ENCODE results near the gene FOXS1. TPM values are rescaled to one million over a fixed set of nuclear protein-coding genes. Genes with fewer than 3 reads are reported as not detected.
"Not testable (repeated sequence)": the region's sequence is repeated elsewhere in the genome, so short reads cannot be mapped to it uniquely, and the experiment has no call there.

Gene FOXS1
- total and polyA plus RNA-seq, 4 donors, result 0.89 to 8.7 (median 4.9) TPM

GRCh38 chr20:31816221-31816620, 29.2 kb downstream of the FOXS1 start:
- Histone ChIP-seq H3K4me1 (ENCODE audit: control insufficient read depth, insufficient read depth, low read length) (peaks cover 24% of the 10 kb centered on the region), H3K9me3 (ENCODE audit: control insufficient read depth, insufficient read depth, low read length) (no peaks in the 10 kb centered on the region), H3K27ac (ENCODE audit: low read depth, low read length) (no peak overlapping the region), H3K36me3 (ENCODE audit: control insufficient read depth, insufficient read depth, low read length) (no peaks in the 10 kb centered on the region), H3K4me3 (ENCODE audit: low read depth, low read length) (no peak overlapping the region), H3K27me3 (ENCODE audit: control insufficient read depth, insufficient read depth, low read length) (no peaks in the 10 kb centered on the region)
- no peak for DNase-seq (ENCODE audit: low read depth in 4 of 6, low spot score in 6 of 6)
- WGBS (ENCODE audit: insufficient coverage), result no CpG with 5 or more reads among the region's 5 CpGs

DNA sequence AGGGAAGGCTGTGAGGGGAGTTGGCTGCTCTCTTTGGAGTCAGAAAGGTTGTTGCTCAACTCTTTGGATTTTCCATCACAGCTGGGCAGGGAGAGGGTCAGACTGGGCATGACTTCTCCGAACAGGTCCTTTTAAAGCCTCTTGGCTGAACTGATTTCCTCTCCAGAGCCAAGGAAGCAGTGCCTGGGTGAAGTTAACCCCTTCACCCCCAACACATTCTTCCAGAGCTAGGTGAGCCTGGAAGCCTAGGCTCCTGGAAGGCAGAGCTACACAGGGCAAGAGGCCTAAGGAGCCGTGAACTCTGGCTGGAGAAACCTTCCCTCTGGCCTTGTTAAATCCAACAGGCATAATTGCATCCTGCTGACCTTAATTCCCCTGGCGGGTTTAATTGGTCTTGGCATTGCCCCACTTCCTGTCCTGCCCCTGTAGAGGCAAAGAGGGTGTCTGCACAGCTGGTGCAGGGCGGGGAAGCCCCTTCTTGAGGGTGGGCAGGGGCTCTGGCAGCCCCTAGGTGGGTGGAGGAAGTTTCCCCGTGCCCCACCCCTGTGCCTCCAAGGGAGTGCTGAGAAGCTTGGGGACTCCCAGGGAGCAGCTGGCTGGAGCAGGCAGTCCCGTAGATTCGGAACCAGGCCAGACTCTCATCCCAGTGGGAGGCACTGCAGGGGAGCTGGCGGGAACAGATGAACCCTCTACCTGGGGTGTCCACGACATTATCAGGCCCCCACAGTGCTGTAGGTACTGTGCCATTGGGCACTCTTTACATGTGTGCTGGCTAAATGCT, 29.8 kb downstream of the FOXS1 start:
- H3K4me3 ChIP-seq (ENCODE audit: low read depth, low read length), result no peak overlapping the region
- H3K36me3 ChIP-seq (ENCODE audit: control insufficient read depth, insufficient read depth, low read length), result no peaks in the 10 kb centered on the region
- WGBS (ENCODE audit: insufficient coverage), result 48% methylated on average over 9 of the region's 9 CpGs
- H3K27me3 ChIP-seq (ENCODE audit: control insufficient read depth, insufficient read depth, low read length), result no peaks in the 10 kb centered on the region
- H3K27ac ChIP-seq (ENCODE audit: low read depth, low read length), result no peak overlapping the region
- peaks cover 28% of the 10 kb centered on the region for H3K4me1 ChIP-seq (ENCODE audit: control insufficient read depth, insufficient read depth, low read length)
- H3K9me3 ChIP-seq (ENCODE audit: control insufficient read depth, insufficient read depth, low read length), result no peaks in the 10 kb centered on the region
- DNase-seq (ENCODE audit: low read depth in 4 of 6, low spot score in 6 of 6), result no peak

- DNase-seq (ENCODE audit: low read depth in 4 of 6, low spot score in 6 of 6); H3K27ac ChIP-seq (ENCODE audit: low read depth, low read length); H3K36me3 ChIP-seq (ENCODE audit: control insufficient read depth, insufficient read depth, low read length); H3K4me3 ChIP-seq (ENCODE audit: low read depth, low read length); H3K27me3 ChIP-seq (ENCODE audit: control insufficient read depth, insufficient read depth, low read length); H3K9me3 ChIP-seq (ENCODE audit: control insufficient read depth, insufficient read depth, low read length): not testable (repeated sequence)
- 80% methylated on average over 6 of the region's 7 CpGs for WGBS (ENCODE audit: insufficient coverage)
- H3K4me1 ChIP-seq (ENCODE audit: control insufficient read depth, insufficient read depth, low read length), result peaks cover 25% of the 10 kb centered on the region
Measured at GRCh38 chr20:31814142-31814541, 31.3 kb downstream of the FOXS1 start.

DNA sequence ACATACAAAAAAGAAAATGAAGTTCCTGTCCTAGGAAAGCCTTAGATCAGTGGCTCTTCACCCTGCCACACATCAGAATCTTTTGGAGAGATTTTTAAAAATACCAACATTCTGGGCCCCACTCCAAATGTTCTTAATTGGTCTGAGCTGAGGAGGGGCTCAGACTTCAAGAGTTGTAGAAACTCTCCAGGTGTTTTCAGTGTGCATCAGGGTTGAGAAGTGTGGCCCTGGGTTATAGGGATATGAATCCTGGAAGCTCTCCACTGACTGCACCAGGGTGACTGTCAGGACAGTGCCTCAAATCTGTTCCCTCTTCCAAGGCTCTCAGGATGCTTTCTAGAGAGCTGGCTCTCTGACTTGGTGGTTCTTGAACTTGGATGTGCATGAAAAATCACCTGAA, 31.8 kb downstream of the FOXS1 start:
- no peak overlapping the region for H3K27ac ChIP-seq (ENCODE audit: low read depth, low read length)
- H3K4me3 ChIP-seq (ENCODE audit: low read depth, low read length), result no peak overlapping the region
- H3K4me1 ChIP-seq (ENCODE audit: control insufficient read depth, insufficient read depth, low read length), result peaks cover 21% of the 10 kb centered on the region
- no peaks in the 10 kb centered on the region for H3K9me3 ChIP-seq (ENCODE audit: control insufficient read depth, insufficient read depth, low read length)
- DNase-seq (ENCODE audit: low read depth in 4 of 6, low spot score in 6 of 6), result no peak
- no peaks in the 10 kb centered on the region for H3K36me3 ChIP-seq (ENCODE audit: control insufficient read depth, insufficient read depth, low read length)
- no peaks in the 10 kb centered on the region for H3K27me3 ChIP-seq (ENCODE audit: control insufficient read depth, insufficient read depth, low read length)

GRCh38 chr20:31811796-31812728, 33.3 kb downstream of the FOXS1 start:
- Histone ChIP-seq H3K9me3 (ENCODE audit: control insufficient read depth, insufficient read depth, low read length) (no peaks in the 10 kb centered on the region), H3K4me1 (ENCODE audit: control insufficient read depth, insufficient read depth, low read length) (peaks cover 21% of the 10 kb centered on the region), H3K4me3 (ENCODE audit: low read depth, low read length) (no peak overlapping the region), H3K36me3 (ENCODE audit: control insufficient read depth, insufficient read depth, low read length) (no peaks in the 10 kb centered on the region), H3K27ac (ENCODE audit: low read depth, low read length) (no peak overlapping the region), H3K27me3 (ENCODE audit: control insufficient read depth, insufficient read depth, low read length) (no peaks in the 10 kb centered on the region)
- 80% methylated on average over 9 of the region's 15 CpGs for WGBS (ENCODE audit: insufficient coverage)
- no peak for DNase-seq (ENCODE audit: low read depth in 4 of 6, low spot score in 6 of 6)

DNA sequence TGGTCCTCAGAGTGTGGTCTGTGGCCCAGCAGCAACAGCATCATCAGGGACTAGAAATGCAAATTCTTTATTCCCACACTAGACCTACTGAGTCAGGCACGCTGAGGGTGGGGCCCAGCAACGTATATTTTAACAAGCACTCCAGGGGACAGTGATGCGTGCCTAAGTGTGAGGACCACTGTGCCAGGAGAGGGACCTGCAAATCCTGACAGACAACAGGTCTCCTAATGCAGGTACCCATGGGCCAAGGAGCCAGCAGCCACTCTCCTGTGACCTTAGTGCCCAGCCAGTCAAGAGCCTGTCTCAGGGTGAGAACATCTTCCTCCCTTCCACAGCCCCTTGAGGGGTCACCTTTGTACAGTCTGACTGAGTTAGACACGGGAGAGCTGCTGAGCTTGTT, 34.2 kb downstream of the FOXS1 start:
- H3K27ac ChIP-seq (ENCODE audit: low read depth, low read length), result no peak overlapping the region
- WGBS (ENCODE audit: insufficient coverage), result 80% methylated on average over 3 of the region's 4 CpGs

DNA sequence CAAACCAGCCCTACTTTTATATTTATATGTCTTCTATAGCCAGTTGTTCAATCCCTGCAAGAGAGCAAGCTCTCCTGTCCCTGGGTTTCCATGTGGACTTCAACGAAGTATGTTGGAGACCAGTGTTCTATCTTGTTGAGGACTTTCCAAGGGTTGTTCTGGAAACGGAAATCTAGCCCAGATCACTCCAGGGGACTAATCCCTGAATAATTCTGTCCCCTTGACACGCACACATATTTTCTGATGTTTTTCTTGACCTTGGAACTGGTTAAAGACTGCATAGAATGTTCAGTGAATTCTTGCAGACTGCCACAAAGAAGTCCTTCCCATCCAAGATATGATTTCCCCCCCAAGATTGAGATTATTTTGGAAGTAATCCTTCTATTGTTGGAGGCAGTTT, 35.7 kb downstream of the FOXS1 start:
- H3K27me3 ChIP-seq (ENCODE audit: control insufficient read depth, insufficient read depth, low read length), result no peaks in the 10 kb centered on the region
- no CpG with 5 or more reads among the region's 3 CpGs for WGBS (ENCODE audit: insufficient coverage)
- no peak overlapping the region for H3K27ac ChIP-seq (ENCODE audit: low read depth, low read length)
- peaks cover 12% of the 10 kb centered on the region for H3K4me1 ChIP-seq (ENCODE audit: control insufficient read depth, insufficient read depth, low read length)
- H3K36me3 ChIP-seq (ENCODE audit: control insufficient read depth, insufficient read depth, low read length), result no peaks in the 10 kb centered on the region
- no peaks in the 10 kb centered on the region for H3K9me3 ChIP-seq (ENCODE audit: control insufficient read depth, insufficient read depth, low read length)
- no peak overlapping the region for H3K4me3 ChIP-seq (ENCODE audit: low read depth, low read length)
- no peak for DNase-seq (ENCODE audit: low read depth in 4 of 6, low spot score in 6 of 6)

More for the DNA sequence above, 34.2 kb downstream of the FOXS1 start:
- no peaks in the 10 kb centered on the region for H3K9me3 ChIP-seq (ENCODE audit: control insufficient read depth, insufficient read depth, low read length)
- H3K36me3 ChIP-seq (ENCODE audit: control insufficient read depth, insufficient read depth, low read length), result no peaks in the 10 kb centered on the region
- no peak for DNase-seq (ENCODE audit: low read depth in 4 of 6, low spot score in 6 of 6)
- peaks cover 21% of the 10 kb centered on the region for H3K4me1 ChIP-seq (ENCODE audit: control insufficient read depth, insufficient read depth, low read length)
- no peak overlapping the region for H3K4me3 ChIP-seq (ENCODE audit: low read depth, low read length)
- H3K27me3 ChIP-seq (ENCODE audit: control insufficient read depth, insufficient read depth, low read length), result no peaks in the 10 kb centered on the region

DNA sequence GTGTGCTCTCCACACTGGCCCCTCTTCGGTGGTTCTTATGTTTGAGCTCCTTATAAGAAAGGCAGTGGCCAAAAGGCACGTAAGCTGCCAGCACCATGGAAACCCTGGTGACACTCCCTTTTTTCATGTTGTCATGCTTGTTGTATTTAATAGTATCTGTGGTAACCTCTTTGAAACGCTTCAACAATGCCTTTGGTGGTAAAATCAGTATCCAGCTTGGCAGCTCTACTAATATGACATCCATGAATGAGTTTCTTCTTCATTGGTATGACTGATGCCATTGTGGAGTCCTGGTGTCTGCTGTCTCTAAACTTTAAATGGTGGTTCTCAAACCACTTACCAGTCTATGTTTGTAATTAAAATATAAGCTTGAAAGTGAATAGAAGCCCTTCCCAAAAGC, 36.9 kb downstream of the FOXS1 start:
- no peak overlapping the region for H3K27ac ChIP-seq (ENCODE audit: low read depth, low read length)
- no peak for DNase-seq (ENCODE audit: low read depth in 4 of 6, low spot score in 6 of 6)
- H3K4me1 ChIP-seq (ENCODE audit: control insufficient read depth, insufficient read depth, low read length), result peaks cover 12% of the 10 kb centered on the region
- H3K36me3 ChIP-seq (ENCODE audit: control insufficient read depth, insufficient read depth, low read length), result no peaks in the 10 kb centered on the region
- 41% methylated on average over 2 of the region's 3 CpGs for WGBS (ENCODE audit: insufficient coverage)
- H3K9me3 ChIP-seq (ENCODE audit: control insufficient read depth, insufficient read depth, low read length), result no peaks in the 10 kb centered on the region
- no peaks in the 10 kb centered on the region for H3K27me3 ChIP-seq (ENCODE audit: control insufficient read depth, insufficient read depth, low read length)
- H3K4me3 ChIP-seq (ENCODE audit: low read depth, low read length), result no peak overlapping the region

- H3K9me3 ChIP-seq (ENCODE audit: control insufficient read depth, insufficient read depth, low read length), result no peaks in the 10 kb centered on the region
- H3K4me1 ChIP-seq (ENCODE audit: control insufficient read depth, insufficient read depth, low read length), result peaks cover 8% of the 10 kb centered on the region
- peak in 1 of 6 donors; percentile 15 for DNase-seq (ENCODE audit: low read depth in 4 of 6, low spot score in 6 of 6)
- peaks cover 1% of the 10 kb centered on the region for H3K36me3 ChIP-seq (ENCODE audit: control insufficient read depth, insufficient read depth, low read length)
- no peaks in the 10 kb centered on the region for H3K27me3 ChIP-seq (ENCODE audit: control insufficient read depth, insufficient read depth, low read length)
- H3K4me3 ChIP-seq (ENCODE audit: low read depth, low read length), result no peak overlapping the region
- no peak overlapping the region for H3K27ac ChIP-seq (ENCODE audit: low read depth, low read length)
- WGBS (ENCODE audit: insufficient coverage), result 57% methylated on average over 8 of the region's 8 CpGs
Measured at GRCh38 chr20:31806564-31807355, 38.6 kb downstream of the FOXS1 start.
